GM18867 (cell line): ENCODE results near the gene NAT16.
"Not testable (repeated sequence)": the region's sequence is repeated elsewhere in the genome, so short reads cannot be mapped to it uniquely, and the experiment has no call there.

Experiments used
- ATAC-seq: cut with Tn5 transposase; IDR thresholded peaks from one replicate; pipeline ENCODE4 v1.9.1; 2021; ENCODE audit warnings: mild to moderate bottlenecking, moderate library complexity; ENCODE audit not compliant: unreplicated experiment

The NAT16 gene

GRCh38 chr7:101202603-101202918 lies 22.5 kb upstream of the NAT16 start:
- no peak for ATAC-seq

- ATAC-seq = no peak
Measured at GRCh38 chr7:101201695-101202602, 21.9 kb upstream of the NAT16 start.

- no peak for ATAC-seq
Measured at GRCh38 chr7:101200862-101201599, 20.9 kb upstream of the NAT16 start, which contains the start of gene MOGAT3. MOGAT3 (minus strand) TSS chr7:101201036; CDS start chr7:101200854, 182 bp downstream.

- ATAC-seq = no peak
Measured at GRCh38 chr7:101200504-101200861, 20.4 kb upstream of the NAT16 start.

- ATAC-seq = not testable (repeated sequence)
Measured at GRCh38 chr7:101199522-101199921, 19.4 kb upstream of the NAT16 start.

GRCh38 chr7:101198476-101198875 lies 18.4 kb upstream of the NAT16 start:
- no peak for ATAC-seq

- no peak for ATAC-seq
Measured at GRCh38 chr7:101197991-101198390, 17.9 kb upstream of the NAT16 start.

GRCh38 chr7:101195884-101196283 lies 15.8 kb upstream of the NAT16 start:
- no peak for ATAC-seq

- ATAC-seq = no peak
Measured at GRCh38 chr7:101189109-101189508, 9.0 kb upstream of the NAT16 start.

- ATAC-seq = no peak
Measured at GRCh38 chr7:101186844-101187428, 6.8 kb upstream of the NAT16 start.

- ATAC-seq = no peak
Measured at GRCh38 chr7:101186194-101186593, 6.1 kb upstream of the NAT16 start.

- no peak for ATAC-seq
Measured at GRCh38 chr7:101185258-101185839, 5.3 kb upstream of the NAT16 start.

- no peak for ATAC-seq
Measured at GRCh38 chr7:101179713-101180112, 380 bp downstream of the NAT16 start.

GRCh38 chr7:101179117-101179516 lies 976 bp downstream of the NAT16 start:
- no peak for ATAC-seq

- ATAC-seq = no peak
Measured at GRCh38 chr7:101177644-101178043, 2.4 kb downstream of the NAT16 start.

- no peak for ATAC-seq
Measured at GRCh38 chr7:101175664-101176063, 4.4 kb downstream of the NAT16 start.

- ATAC-seq = no peak
Measured at GRCh38 chr7:101174322-101174854, 5.7 kb downstream of the NAT16 start.

- ATAC-seq = peak; percentile 38
Measured at GRCh38 chr7:101173752-101174244, 6.3 kb downstream of the NAT16 start.

GRCh38 chr7:101172854-101173751 lies 7.0 kb downstream of the NAT16 start:
- no peak for ATAC-seq
